Astrocyte (in vitro differentiated cells and primary cell): ENCODE measurements around the gene FGFBP1.

ENCODE experiments used
- EZH2 ChIP-seq: IDR thresholded peaks from 2 replicates; pipeline ENCODE4 v1.6.1; 2012; ENCODE audit warnings: mild to moderate bottlenecking, low read length, inconsistent platforms; ENCODE audit not compliant: insufficient read depth
- TF ChIP-seq, protein P1 (sequence below): IDR thresholded peaks from 2 replicates; pipeline ENCODE4 v1.5.1; 2011; ENCODE audit warnings: low read depth, mild to moderate bottlenecking, inconsistent platforms, low read length, moderate library complexity; ENCODE audit not compliant: insufficient read depth

DNA sequence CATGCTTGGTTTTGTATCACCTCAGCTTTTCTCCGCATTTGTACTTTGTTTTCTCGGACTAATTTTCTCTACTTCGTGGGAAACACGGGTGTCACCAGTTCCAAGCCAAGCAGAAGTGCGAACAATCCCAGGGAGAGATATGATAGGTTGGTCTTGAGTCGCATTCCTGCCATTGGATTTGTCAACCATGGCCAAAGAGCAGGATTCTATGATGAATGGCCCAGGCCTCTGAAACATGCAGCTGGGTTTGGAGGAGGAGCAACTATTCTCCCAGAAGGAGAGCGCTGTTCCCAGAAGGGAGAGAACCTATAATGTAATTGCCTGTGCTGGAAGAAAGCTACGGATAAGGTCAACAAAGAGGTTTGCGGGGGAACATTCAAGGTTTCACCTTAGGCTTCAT is 10.3 kb upstream of the FGFBP1 start:
- TF ChIP-seq EZH2 = no peak
- TF ChIP-seq, protein P1, sequence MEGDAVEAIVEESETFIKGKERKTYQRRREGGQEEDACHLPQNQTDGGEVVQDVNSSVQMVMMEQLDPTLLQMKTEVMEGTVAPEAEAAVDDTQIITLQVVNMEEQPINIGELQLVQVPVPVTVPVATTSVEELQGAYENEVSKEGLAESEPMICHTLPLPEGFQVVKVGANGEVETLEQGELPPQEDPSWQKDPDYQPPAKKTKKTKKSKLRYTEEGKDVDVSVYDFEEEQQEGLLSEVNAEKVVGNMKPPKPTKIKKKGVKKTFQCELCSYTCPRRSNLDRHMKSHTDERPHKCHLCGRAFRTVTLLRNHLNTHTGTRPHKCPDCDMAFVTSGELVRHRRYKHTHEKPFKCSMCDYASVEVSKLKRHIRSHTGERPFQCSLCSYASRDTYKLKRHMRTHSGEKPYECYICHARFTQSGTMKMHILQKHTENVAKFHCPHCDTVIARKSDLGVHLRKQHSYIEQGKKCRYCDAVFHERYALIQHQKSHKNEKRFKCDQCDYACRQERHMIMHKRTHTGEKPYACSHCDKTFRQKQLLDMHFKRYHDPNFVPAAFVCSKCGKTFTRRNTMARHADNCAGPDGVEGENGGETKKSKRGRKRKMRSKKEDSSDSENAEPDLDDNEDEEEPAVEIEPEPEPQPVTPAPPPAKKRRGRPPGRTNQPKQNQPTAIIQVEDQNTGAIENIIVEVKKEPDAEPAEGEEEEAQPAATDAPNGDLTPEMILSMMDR = no peak
